Stimulated activated CD4-positive, alpha-beta T cell treated with anti-CD3 and anti-CD28 coated beads, TNF-alpha, amount 100 ng/mL, for 1 hour (primary cell): ENCODE results near the gene CKMT2.
"Not testable (repeated sequence)": the region's sequence is repeated elsewhere in the genome, so short reads cannot be mapped to it uniquely, and the experiment has no call there.

Experiments used
- DNase-seq, 3 donors: peaks; one replicate each; pipeline ENCODE4 v3.0.0-alpha.2; 2020; ENCODE audit warnings: low read depth in 3 of 3, low spot score in 1 of 3

CKMT2 gene

GRCh38 chr5:81249240-81249639 is 16.1 kb downstream of the CKMT2 start:
- DNase-seq = no peak

DNA sequence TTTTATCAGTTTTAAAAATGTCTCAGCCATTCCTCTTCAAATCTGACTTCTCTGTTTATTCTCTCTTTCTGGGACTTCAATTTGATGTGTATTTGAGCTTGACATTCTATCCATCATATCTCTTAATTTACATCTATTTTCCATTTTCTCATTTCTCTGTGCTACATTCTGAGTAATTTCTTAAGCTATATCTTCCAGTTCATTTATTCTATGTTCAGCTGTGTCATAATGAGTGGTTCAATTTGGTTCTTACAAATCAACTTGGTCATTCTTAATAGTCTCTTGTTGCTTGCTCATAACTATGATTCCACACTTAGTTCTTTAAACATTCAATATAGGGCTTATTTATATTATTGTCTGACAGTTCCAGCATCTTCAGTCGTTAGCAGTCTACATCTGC is 16.9 kb downstream of the CKMT2 start:
- no peak for DNase-seq

- DNase-seq = no peak
These were observed 18.8 kb downstream of the CKMT2 start for GRCh38 chr5:81251922-81252321.

DNA sequence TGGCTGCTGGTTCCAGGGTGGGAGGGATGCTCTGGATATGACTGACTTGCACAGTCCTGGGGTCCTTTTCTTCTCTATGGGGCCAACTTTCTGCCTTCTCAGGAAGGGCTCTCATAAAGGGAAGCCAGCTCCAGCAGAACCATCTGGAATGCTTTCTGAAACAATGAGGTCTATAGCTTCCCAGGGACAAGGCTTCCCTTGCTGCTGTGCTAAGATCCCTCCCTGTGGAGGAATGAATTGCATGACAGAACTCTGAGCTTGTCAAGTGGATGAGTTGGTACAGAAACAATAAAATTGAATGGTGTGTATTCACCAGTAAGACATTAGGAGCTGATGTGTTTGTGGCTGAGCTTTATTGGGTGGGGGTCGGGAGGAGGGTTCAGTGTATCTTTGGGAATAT is 19.8 kb downstream of the CKMT2 start:
- no peak for DNase-seq

DNA sequence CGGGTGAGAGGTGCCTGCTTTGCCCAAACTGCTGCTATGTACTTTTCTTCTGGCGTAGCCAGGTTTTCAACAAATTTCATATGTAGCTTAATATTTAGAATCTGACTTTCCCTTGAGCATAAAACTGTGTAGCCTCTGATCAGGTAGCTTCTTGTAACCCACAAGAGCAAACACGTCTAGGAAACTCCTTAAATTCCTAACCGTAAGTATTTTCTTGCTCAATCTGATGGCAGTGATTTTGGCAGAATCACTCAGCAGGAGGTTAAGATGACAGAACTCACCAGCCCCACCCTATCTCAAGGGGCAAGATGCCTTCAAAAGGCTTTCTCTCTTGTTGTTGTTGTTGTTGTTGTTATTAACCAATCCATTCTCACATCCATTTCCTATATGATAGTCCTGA is 20.8 kb downstream of the CKMT2 start:
- no peak for DNase-seq

DNA sequence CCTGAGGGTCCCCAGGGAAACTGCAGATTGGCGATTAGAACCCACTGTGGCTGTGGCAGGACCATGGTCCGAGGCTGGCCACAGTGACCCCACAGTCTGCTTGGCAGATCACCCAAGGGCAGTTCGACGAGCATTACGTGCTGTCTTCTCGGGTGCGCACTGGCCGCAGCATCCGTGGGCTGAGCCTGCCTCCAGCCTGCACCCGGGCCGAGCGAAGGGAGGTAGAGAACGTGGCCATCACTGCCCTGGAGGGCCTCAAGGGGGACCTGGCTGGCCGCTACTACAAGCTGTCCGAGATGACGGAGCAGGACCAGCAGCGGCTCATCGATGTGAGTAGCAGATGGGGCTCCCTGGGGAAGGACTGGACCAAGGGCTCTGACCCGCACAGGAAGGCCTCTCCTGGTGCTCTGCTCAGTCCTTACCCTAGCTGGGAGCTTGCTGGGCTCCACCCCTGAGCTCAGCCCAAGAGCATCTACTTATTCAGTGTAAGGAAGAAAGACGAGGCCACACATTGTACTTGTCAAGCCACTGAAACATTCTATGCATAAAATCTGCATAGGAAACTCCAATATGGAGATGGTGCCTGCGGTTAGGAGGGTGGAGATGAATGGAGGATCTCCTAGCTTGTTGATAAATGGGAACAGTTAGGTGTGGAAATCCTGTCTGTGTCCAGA is 21.9 kb downstream of the CKMT2 start:
- no peak for DNase-seq

DNA sequence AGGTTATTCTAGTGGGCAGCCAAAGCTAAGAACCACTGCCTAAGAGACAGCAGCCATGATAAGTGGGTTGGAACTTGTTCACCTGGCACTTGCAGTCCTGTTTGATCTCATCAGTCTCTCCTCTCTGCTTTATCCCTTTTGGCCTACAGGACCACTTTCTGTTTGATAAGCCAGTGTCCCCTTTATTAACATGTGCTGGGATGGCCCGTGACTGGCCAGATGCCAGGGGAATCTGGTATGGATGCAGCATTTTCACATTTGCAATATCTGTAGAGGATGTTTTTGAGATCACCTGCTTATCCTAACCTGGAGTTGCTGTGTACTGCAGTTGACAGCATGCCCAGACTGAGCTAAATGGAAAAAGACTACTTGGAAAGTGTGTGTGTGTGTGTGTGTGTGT is 23.6 kb downstream of the CKMT2 start:
- DNase-seq = no peak

DNA sequence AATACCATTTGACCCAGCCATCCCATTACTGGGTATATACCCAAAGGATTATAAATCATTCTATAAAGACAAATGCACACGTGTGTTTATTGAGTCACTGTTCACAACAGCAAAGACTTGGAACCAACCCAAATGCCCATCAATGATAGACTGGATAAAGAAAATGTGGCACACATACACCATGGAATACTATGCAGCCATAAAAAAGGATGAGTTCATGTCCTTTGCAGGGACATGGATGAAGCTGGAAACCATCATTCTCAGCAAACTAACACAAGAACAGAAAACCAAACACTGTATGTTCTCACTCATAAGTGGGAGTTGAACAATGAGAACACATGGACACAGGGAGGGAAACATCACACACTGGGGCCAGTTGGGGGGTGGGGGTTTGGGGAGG is 29.7 kb downstream of the CKMT2 start:
- DNase-seq = not testable (repeated sequence)

GRCh38 chr5:81265101-81265500 is 32.0 kb downstream of the CKMT2 start:
- no peak for DNase-seq

DNA sequence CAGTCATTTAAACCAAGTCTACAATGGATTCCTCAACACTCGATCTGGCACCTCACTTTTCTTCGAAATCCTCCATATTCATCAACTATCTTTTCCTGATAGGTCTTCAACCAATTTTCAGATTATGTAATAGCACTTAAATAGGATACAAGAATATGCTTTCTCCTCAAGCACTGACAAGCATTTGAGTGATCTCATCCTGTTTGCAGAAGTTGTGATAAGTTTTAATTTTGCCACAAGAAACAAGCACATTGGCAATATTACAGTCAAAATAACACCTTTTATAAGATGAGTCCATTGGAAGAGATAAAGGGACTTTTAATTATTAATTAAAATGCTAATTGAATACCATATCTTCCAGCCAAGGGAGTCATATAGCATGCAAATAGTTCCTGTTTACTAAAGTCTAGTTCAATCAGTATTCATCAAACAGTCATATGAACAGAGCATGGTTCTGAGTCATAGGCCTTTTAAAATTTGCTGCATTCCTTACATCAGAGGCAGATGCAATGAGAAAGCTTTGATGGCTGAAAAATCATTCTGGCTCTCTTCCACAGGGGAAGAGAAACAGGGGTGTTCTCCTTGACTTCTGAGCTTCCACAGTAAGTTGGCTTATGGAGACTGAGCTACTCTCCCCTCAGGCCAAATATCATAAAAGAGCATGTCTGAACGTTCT is 35.5 kb downstream of the CKMT2 start:
- no peak for DNase-seq

DNA sequence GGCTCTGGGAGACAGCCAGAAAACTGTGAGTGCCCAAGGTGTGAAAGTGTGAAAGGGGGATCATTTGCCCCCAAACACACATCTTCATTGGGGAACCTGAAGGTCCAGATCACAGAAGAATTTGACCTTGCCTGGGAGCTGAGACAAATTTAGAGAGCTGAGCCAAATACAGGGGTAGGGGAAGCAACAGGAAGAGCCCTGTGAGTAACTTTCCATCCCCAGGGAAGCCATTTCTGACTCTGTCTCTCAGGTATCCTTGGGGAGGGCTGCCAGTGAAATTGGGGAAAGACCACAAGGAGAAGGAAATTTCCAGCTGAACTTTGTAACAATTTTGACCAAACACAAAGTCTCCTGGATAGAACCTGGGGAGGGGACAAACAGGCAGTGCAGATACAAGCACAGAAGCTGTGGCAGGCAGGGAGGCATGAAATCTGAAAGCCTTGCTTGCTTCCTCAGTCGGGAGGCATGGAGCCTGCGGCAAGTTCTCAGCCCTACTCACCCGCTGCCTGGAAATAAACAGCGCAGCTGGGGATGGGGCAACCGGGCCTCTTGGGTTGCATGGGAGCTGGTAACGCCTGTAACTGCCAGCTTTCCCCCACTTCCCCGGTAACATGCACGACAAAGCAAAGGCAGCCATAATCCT is 36.8 kb downstream of the CKMT2 start:
- no peak for DNase-seq

DNA sequence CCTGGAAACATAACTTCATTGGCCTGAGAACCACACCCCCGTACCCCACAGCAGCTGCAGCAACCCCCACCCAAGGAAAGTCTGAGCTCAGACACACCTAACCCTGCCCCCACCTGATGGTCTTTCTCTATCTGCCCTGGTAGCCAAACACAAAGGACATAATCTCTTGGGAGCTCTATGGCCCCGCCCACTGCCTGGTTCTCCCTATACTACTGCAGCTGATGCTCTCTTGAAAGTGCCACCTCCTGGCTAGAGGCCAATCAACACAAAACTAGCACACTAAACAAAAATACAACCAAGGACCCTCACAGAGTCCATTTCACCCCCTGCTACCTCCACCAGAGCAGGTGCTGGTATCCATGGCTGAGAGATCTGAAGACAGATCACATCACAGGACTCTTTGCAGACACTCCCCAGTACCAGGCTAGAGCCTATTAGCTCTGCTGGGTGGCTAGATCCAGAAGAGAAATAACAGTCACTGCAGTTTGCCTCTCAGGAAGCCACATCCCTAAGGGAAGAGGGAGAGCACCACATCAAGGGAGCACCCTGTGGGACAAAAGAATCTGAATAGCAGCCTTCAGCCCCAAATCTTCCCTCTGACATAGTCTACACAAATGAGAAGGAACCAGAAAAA is 37.4 kb downstream of the CKMT2 start:
- not testable (repeated sequence) for DNase-seq

- no peak for DNase-seq
These were observed 50.9 kb downstream of the CKMT2 start for GRCh38 chr5:81283976-81284375.

GRCh38 chr5:81286059-81286617 is 53.0 kb downstream of the CKMT2 start:
- DNase-seq = no peak

DNA sequence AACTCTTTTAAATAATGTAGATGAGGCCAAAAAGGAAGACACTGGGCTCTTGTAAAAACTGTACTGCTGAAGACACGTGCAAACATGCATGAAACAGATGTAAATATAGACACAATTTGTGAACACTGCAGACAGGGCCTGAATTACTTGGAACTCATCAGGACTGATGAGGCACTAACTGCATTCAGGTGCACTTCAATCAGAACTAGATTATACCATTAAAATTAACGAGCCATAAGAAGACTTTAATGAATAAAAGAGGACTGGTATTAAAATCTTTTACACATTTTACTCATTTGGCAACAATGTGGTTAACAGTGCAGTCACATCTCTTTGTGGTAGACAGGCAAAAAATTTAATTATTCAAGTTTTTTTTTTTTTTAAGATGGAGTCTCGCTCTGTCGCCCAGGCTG is 54.9 kb downstream of the CKMT2 start:
- no peak for DNase-seq

GRCh38 chr5:81290146-81290545 is 57.0 kb downstream of the CKMT2 start:
- DNase-seq = no peak

- DNase-seq = no peak
These were observed 59.0 kb downstream of the CKMT2 start for GRCh38 chr5:81292130-81292529.

GRCh38 chr5:81294021-81294420 is 60.9 kb downstream of the CKMT2 start:
- DNase-seq = not testable (repeated sequence)

GRCh38 chr5:81297531-81297930 is 64.4 kb downstream of the CKMT2 start:
- no peak for DNase-seq

DNA sequence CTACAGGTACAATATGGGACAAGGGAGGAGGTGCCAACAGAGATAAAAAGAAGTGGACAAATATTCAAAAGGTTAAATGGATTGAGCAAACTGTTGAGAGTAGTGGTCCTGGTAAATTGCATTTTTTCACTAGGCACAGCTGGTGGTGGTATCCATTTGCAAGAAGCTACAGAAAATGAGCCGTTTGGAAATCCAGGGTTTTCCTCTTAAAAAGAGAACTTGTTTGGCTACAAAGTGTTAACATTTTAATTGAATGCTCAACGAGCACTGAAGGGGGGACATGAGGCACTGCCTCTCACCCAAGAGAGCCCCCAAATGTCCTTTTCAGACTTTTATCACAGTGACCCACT is 67.8 kb downstream of the CKMT2 start:
- no peak for DNase-seq

DNA sequence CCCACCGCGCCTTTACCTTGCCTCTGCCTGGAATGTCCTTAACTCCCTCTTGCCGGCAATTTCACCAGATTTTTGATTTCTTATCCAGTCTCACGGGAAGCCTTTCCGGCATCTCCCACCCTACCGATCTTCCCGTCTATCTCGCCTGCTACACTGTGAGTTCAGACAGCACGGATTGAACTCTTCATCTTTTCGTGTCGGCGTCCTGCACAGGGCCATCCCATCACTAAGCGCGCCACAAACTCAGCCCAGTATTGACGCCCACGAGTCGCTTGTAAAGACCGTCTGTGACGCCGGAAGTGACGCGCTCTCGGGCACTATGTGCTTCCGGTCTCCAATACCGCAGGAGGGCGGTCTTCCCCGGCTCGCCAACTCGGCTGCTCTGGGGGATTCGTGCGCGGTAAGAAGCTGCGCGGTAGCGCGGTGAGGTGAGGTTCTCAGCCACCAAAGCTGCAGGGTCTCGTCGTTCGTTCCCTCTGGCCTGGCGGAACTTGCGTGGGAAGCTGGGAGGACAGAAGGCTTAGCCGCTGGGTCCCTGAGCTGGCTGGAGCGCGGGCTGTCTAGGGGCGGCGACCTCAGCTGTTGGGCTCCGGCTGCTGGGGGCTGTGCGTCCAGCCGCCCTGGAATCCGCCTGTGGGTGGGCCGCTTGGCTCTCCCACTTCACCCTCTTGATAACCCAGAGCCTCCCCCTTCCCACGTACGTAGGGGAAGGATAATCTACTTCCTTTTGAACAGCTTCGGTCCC is 68.3 kb downstream of the CKMT2 start, which contains the start of gene ZCCHC9:
ZCCHC9 (plus strand) TSS at position 317 of the 745 bp plus-strand sequence. CDS start 3,171 bp downstream, outside the sequence.
- DNase-seq = peak; percentile 79 to 84 (median 81)
